Measurements from ENCODE around the gene FIGNL2.

DNA sequence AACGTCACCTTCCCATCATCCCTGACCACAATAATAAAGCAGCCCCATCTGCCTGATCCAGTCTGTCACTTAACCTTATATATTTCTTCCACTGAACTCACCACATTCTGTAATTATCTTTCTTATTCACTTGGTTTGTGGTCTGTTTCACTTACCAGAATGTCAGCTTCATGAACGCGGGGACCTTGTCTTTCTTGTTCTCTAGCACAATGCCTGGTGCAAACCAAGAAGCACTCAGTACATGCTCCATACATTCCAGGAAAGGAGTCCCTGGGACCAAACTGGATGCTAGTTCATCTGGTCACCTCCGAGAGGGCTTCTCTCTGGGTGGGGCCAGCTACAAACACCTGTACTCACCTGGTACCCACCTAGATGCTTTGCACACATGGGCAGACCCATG lies 22.0 kb upstream of the FIGNL2 start:
- TF ChIP-seq, protein P1, sequence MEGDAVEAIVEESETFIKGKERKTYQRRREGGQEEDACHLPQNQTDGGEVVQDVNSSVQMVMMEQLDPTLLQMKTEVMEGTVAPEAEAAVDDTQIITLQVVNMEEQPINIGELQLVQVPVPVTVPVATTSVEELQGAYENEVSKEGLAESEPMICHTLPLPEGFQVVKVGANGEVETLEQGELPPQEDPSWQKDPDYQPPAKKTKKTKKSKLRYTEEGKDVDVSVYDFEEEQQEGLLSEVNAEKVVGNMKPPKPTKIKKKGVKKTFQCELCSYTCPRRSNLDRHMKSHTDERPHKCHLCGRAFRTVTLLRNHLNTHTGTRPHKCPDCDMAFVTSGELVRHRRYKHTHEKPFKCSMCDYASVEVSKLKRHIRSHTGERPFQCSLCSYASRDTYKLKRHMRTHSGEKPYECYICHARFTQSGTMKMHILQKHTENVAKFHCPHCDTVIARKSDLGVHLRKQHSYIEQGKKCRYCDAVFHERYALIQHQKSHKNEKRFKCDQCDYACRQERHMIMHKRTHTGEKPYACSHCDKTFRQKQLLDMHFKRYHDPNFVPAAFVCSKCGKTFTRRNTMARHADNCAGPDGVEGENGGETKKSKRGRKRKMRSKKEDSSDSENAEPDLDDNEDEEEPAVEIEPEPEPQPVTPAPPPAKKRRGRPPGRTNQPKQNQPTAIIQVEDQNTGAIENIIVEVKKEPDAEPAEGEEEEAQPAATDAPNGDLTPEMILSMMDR (IDR thresholded peaks at IDR 0.05; ENCODE audit: low read depth, low read length), result no peak
- TF ChIP-seq MYC (IDR thresholded peaks at IDR 0.05; ENCODE audit: low read depth, low read length), result no peak
- no peak for TF ChIP-seq POLR2A (IDR thresholded peaks at IDR 0.05; ENCODE audit: extremely low read depth, insufficient read length)
- TF ChIP-seq, protein P2, sequence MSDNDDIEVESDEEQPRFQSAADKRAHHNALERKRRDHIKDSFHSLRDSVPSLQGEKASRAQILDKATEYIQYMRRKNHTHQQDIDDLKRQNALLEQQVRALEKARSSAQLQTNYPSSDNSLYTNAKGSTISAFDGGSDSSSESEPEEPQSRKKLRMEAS (IDR thresholded peaks at IDR 0.05; ENCODE audit: low read depth, low read length), result no peak
